ENCODE results near the gene LYST.
"Not testable (repeated sequence)": the region's sequence is repeated elsewhere in the genome, so short reads cannot be mapped to it uniquely, and the experiment has no call there.

The LYST gene

DNA sequence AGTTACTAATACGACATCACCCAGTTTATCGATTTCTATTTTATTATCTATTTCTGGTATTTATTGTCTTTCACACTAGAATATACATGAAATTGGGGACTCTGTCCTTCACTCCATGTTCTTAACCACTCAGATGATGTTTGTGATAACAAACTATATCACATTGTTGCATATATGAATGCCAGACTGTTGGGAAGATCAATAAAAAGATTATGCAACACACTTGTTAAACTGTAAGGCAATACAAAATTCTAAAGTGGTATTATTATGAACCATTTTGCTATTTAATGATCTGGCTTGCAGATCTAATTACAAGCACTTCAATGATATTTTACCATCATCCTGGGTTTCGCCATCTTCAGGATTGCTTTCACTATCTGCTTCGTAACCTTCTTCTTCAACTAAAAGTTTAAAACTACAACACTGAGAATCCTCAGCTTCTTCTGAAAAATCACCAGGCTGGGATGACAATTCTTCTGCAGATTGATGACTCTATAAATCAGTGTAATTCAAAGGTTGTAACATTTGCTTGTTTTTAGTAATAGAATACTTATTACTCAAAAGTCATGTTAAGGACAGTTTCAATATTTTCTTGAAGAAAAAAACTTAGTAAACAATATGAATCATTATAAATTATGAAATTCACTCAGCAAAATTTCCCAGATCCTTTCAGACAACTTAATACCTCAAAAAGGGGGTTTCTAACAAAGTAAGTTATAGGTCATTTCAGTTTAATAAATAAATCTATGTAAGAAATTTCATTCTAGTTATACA is 63.9 kb downstream of the LYST start:
- Mint-ChIP-seq H3K4me1 (ENCODE audit: low read depth) (peaks cover 10% of the 10 kb centered on the region), H3K9me3 (no peaks in the 10 kb centered on the region), H3K36me3 (ENCODE audit: low read depth) (peaks cover 75% of the 10 kb centered on the region), H3K27ac (peak overlapping the region; percentile 31), H3K27me3 (no peaks in the 10 kb centered on the region), H3K4me3 (no peak overlapping the region)
- DNase-seq = no peak

DNA sequence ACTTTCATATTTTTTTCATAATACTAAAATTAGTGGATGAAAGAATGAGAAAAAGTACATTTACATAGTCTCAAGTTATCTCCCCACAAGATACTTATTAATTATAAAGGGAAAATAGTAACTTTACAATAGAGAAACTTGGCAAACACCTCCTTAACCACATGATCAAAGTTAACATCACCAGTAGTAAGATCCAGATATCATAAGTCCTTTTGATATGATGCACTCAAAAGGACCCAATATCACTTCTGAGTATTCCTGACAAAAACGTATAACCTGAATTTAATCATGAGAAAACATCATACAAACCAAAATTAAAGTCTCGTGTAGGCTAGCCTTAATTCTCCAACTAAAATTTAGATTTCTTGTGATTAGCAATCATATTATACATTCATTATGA is 67.4 kb downstream of the LYST start:
- Mint-ChIP-seq H3K9me3 (no peaks in the 10 kb centered on the region), H3K36me3 (ENCODE audit: low read depth) (peaks cover 80% of the 10 kb centered on the region), H3K4me1 (ENCODE audit: low read depth) (peaks cover 10% of the 10 kb centered on the region), H3K27ac (no peak overlapping the region), H3K27me3 (no peaks in the 10 kb centered on the region), H3K4me3 (no peak overlapping the region)
- no peak for DNase-seq

DNA sequence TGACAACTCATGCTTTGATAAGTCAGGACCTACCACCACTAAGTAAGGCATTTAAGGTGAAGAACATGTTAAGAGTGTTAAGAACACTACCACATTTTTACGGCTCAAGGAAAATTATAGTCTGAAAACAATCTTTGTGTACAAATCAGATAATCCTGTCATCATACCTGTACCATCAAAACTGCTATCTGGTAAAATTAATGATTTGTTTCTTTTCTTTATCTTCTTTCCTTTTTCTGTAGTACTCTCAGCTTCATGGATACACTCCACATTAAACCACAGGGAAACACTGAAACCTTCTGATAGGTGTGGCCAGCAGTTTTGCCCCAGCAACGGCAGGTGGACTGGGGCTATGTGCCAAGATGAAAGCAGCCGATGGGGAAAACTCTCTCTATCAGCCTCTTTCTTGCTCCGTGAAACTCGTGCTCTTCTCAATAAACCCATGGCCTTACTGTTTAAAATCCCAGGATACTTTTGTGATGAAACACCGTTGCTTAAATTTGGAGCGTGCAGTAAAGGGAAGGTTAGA is 75.1 kb downstream of the LYST start:
- Mint-ChIP-seq H3K9me3 (no peaks in the 10 kb centered on the region), H3K4me1 (ENCODE audit: low read depth) (peaks cover 3% of the 10 kb centered on the region), H3K27me3 (no peaks in the 10 kb centered on the region), H3K36me3 (ENCODE audit: low read depth) (peaks cover 68% of the 10 kb centered on the region), H3K27ac (no peak overlapping the region), H3K4me3 (no peak overlapping the region)
- DNase-seq = no peak

DNA sequence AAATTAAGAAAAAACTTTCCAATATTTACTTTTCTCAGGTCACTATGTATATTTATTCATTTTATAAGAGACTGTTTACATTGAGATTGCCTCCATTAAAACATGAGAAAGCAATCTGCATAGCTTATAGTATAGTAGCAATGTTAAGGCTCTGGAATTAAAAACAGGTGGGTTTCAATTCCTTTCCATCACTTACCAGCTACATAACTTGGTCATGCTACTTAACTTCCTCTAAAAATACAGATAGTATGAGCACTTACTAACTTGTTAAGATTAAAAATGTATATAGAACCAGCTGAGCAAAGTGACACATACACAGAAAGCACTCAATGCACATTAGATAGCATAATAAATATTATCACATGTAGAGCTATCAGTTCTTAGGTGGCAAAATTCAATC is 76.6 kb downstream of the LYST start:
- Mint-ChIP-seq H3K36me3 (ENCODE audit: low read depth) (peaks cover 71% of the 10 kb centered on the region), H3K27ac (no peak overlapping the region), H3K4me3 (no peak overlapping the region), H3K9me3 (no peaks in the 10 kb centered on the region), H3K4me1 (ENCODE audit: low read depth) (peaks cover 3% of the 10 kb centered on the region), H3K27me3 (no peaks in the 10 kb centered on the region)
- DNase-seq = no peak

DNA sequence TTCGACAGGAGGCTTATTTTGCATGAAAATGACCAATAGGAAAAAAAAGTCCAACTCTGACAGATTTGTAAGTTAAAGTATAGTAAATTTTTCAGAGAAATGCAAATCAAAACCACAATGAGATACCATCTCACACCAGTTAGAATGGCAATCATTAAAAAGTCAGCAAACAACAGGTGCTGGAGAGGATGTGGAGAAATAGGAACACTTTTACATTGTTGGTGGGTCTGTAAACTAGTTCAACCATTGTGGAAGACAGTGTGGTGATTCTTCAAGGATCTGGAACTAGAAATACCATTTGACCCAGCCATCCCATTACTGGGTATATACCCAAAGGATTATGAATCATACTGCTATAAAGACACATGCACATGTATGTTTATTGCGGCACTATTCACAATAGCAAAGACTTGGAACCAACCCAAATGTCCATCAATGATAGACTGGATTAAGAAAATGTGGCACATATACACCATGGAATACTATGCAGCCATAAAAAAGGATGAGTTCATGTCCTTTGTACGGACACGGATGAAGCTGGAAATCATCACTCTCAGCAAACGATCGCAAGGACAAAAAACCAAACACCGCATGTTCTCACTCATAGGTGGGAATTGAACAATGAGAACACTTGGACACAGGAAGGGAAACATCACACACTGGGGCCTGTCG is 80.3 kb downstream of the LYST start:
- H3K36me3 Mint-ChIP-seq (ENCODE audit: low read depth) = peaks cover 68% of the 10 kb centered on the region

DNA sequence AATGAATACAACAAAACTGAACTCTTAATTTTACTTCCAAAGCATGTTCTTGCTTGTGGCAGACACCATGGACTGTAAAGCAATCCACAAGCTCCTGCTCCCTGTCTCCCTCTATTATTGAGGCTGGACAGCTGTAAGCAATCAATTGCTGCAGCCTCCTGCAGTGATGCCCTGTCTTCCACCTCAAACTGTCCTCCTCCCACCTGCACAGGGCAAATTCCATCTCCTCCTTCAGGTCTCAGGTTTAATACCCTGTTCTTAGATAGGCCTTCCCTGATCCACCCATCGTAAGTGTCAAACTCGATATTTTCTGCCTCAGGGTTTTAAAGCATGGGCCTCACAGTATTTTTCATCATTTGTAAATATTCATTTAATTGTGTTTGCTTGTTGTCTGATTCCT is 81.8 kb downstream of the LYST start:
- Mint-ChIP-seq H3K27me3 (no peaks in the 10 kb centered on the region), H3K9me3 (no peaks in the 10 kb centered on the region), H3K36me3 (ENCODE audit: low read depth) (peaks cover 61% of the 10 kb centered on the region), H3K27ac (no peak overlapping the region), H3K4me3 (no peak overlapping the region), H3K4me1 (ENCODE audit: low read depth) (no peaks in the 10 kb centered on the region)
- DNase-seq = no peak

More for the DNA sequence above, 80.3 kb downstream of the LYST start:
- not testable (repeated sequence) for H3K4me3 Mint-ChIP-seq; H3K27ac Mint-ChIP-seq; H3K4me1 Mint-ChIP-seq (ENCODE audit: low read depth); H3K9me3 Mint-ChIP-seq; H3K27me3 Mint-ChIP-seq; DNase-seq

DNA sequence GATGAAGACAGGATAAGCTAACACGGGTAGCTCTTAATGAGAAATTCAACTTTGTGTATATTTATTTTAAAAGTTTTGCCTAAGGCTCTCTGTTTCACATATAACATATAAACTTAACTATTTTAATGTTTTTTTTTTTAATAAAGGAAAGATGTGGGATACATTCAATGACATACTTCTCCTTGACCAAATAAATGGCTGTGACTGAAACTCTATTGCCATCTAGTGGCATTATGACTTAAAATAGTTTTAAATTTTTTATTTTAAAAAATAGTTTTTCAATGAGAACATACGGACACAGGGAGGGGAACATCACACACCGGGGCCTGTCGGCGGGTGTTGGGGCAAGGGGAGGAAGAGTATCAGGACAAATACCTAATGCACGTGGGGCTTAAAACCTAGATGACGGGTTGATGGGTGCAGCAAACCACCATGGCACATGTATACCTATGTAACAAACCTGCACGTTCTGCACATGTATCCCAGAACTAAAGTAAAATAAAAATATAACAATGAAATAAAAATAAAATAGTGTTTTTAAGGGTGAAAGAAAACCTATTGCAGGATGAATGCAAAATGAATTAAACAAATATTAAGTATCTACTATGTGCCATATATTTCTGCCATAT is 83.4 kb downstream of the LYST start:
- Mint-ChIP-seq H3K4me3 (no peak overlapping the region), H3K4me1 (ENCODE audit: low read depth) (no peaks in the 10 kb centered on the region), H3K27ac (no peak overlapping the region), H3K36me3 (ENCODE audit: low read depth) (peaks cover 62% of the 10 kb centered on the region), H3K27me3 (no peaks in the 10 kb centered on the region), H3K9me3 (no peaks in the 10 kb centered on the region)
- DNase-seq = no peak

DNA sequence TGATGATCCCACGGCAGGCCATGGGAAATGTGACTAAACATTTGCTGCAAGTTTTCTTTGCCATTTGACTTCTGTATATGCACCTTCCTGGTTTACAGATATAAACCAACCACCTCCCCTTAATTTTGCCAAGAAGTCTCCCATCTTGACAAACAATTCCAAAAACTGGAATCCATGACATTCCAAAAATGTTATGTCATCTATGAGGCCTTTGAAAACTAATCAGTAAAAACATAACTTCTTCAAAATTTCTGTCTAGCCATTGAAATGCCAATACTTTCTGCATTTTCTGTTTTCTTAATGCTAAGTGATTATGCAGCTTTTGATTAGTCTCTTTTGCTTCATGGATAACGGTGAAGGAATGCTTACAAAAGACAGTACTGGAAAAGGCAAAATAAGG is 84.1 kb downstream of the LYST start:
- Mint-ChIP-seq H3K4me3 (no peak overlapping the region), H3K27me3 (no peaks in the 10 kb centered on the region), H3K27ac (no peak overlapping the region), H3K9me3 (no peaks in the 10 kb centered on the region), H3K36me3 (ENCODE audit: low read depth) (peaks cover 61% of the 10 kb centered on the region), H3K4me1 (ENCODE audit: low read depth) (no peaks in the 10 kb centered on the region)
- DNase-seq = no peak

DNA sequence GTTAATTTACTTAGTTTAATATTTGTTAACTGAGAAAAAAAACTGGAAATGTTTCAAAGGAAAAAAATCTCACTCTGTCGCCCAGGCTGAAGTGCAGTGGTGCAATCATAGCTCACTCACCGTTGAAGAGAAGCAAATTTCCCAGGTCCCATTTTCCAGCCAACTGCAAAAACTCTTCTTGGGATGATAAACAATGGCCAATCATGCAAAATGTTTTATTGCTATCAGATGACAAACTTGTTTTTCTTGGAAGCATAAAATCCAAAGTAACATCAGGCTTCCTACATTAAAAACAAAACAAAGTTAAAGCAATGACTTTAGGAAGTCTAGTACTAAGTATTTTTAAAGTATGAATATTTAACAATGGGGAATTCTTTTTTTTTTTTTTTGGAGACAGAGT is 84.9 kb downstream of the LYST start:
- Mint-ChIP-seq H3K27ac (no peak overlapping the region), H3K4me3 (no peak overlapping the region), H3K36me3 (ENCODE audit: low read depth) (peaks cover 59% of the 10 kb centered on the region), H3K27me3 (no peaks in the 10 kb centered on the region), H3K9me3 (no peaks in the 10 kb centered on the region), H3K4me1 (ENCODE audit: low read depth) (no peaks in the 10 kb centered on the region)
- DNase-seq = no peak

DNA sequence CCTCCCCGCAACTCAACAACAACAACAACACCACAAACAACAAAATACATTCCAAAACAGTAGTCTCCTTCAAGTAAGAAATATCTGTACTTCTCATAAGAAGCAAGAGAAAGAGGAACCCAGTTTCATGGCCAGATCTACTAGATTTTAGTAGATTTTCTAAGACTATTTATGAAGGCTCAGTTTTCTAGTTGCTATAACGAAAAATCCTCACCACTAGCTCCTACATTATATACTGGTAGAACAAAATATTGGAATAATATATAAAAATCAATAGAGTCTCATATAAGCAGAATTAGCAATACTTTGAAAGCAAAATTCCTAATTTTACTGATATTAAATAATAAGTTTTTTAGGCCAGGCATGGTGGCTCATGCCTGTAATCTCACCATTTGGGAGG is 86.9 kb downstream of the LYST start:
- Mint-ChIP-seq H3K9me3 (no peaks in the 10 kb centered on the region), H3K4me3 (no peak overlapping the region), H3K4me1 (ENCODE audit: low read depth) (no peaks in the 10 kb centered on the region), H3K27me3 (no peaks in the 10 kb centered on the region), H3K27ac (no peak overlapping the region), H3K36me3 (ENCODE audit: low read depth) (peaks cover 56% of the 10 kb centered on the region)
- DNase-seq = no peak

DNA sequence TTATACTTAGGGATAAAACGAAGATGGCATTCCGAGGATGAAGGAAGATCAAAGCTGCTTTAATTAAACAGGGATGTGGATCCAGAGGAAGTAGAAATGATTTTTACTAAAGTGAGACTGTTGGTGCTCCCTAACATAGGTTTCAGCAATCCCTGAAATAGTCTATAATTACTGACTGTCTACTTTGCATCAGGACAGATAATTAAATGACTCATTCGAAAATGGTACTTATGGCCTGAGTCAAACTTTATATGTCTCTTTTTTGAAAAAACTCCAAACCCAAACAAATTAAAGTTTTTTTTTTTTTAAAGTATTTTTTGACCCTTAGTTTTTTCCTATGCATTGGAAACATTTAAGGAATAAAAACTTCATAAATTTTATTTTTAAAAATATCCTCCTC is 90.3 kb downstream of the LYST start:
- H3K27me3 Mint-ChIP-seq = no peaks in the 10 kb centered on the region
- no peaks in the 10 kb centered on the region for H3K4me1 Mint-ChIP-seq (ENCODE audit: low read depth)
- H3K27ac Mint-ChIP-seq = no peak overlapping the region
- peaks cover 56% of the 10 kb centered on the region for H3K36me3 Mint-ChIP-seq (ENCODE audit: low read depth)
- no peaks in the 10 kb centered on the region for H3K9me3 Mint-ChIP-seq
- no peak for DNase-seq
- H3K4me3 Mint-ChIP-seq = no peak overlapping the region

DNA sequence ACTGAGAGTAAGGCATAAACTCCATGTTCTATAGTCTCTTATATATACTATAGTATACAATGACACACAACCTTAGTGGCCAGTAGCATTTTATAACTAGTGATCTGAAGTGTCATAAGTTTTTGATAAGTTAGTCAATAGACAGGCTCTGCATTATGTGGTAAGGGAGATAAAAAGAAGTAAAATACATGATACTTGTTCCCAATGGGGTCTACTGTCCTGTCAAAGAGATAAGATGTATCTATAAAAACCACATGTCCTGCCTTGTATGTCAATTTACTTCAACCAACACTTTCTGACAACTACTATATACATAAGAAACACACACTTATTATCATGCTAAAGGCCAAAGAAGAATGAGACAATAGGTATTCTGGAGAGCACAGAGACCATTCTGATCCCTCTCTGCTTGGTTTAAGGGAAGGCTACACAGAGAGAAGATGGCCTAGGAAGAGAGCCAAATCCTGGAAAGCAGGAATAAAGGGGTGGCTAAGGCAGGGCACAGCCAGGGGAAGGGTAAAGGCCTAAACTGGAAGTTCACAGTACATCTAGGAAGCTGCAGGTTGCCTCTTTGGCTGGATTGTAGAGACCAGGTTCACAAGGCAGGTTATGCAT is 91.4 kb downstream of the LYST start:
- DNase-seq = no peak
- H3K36me3 Mint-ChIP-seq (ENCODE audit: low read depth) = peaks cover 57% of the 10 kb centered on the region
- no peak overlapping the region for H3K4me3 Mint-ChIP-seq
- no peaks in the 10 kb centered on the region for H3K9me3 Mint-ChIP-seq
- no peak overlapping the region for H3K27ac Mint-ChIP-seq
- no peaks in the 10 kb centered on the region for H3K4me1 Mint-ChIP-seq (ENCODE audit: low read depth)
- no peaks in the 10 kb centered on the region for H3K27me3 Mint-ChIP-seq

DNA sequence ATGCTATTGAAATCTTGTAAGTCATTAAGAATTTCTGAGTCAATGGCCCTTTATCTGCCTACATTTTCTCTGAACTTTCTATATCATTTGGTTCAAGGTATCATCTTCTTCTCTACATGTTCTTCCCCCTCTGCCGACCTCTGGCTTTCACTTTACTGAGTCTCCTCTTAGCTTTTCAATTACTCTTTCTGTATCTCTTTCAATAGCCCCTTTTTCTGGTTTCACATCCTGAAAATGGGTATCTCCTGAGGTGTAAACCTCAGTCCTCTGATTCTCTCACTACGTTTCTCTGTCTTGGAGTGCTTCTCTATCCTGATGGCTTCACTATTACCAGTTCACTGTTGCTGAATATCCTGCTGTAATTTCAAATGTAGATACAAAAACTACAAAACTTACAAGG is 98.9 kb downstream of the LYST start:
- no peak for DNase-seq
- no peaks in the 10 kb centered on the region for H3K9me3 Mint-ChIP-seq
- no peak overlapping the region for H3K4me3 Mint-ChIP-seq
- no peak overlapping the region for H3K27ac Mint-ChIP-seq
- H3K27me3 Mint-ChIP-seq = no peaks in the 10 kb centered on the region
- H3K4me1 Mint-ChIP-seq (ENCODE audit: low read depth) = peaks cover 7% of the 10 kb centered on the region
- peaks cover 40% of the 10 kb centered on the region for H3K36me3 Mint-ChIP-seq (ENCODE audit: low read depth)

DNA sequence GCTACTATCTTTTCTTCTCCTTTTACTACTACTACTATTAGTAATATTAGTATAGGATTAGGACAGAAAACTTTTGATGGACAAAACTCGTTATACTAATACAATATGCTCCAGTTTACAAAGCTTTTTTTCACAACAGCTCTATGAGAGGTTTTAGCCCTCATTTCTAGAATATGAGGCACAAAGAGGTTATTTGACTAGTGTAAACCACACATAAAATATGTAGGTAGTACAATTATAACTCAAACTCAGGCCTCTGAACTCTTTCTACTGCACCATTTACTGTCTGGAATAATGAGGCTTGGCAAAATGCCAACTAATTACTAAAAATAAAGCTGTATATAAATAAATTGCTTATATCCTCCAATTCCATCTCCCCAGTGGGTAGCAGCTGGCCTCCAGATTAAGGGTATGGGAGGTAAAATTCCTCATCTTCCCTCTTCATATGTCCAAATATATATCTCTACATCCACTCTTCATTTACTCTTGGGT is 99.9 kb downstream of the LYST start:
- H3K36me3 Mint-ChIP-seq (ENCODE audit: low read depth) = peaks cover 40% of the 10 kb centered on the region
- peaks cover 7% of the 10 kb centered on the region for H3K4me1 Mint-ChIP-seq (ENCODE audit: low read depth)
- no peak for DNase-seq
- H3K27me3 Mint-ChIP-seq = no peaks in the 10 kb centered on the region
- no peak overlapping the region for H3K4me3 Mint-ChIP-seq
- no peak overlapping the region for H3K27ac Mint-ChIP-seq
- no peaks in the 10 kb centered on the region for H3K9me3 Mint-ChIP-seq
